ENCODE results near the gene TSPAN33.
"Not testable (repeated sequence)": the region's sequence is repeated elsewhere in the genome, so short reads cannot be mapped to it uniquely, and the experiment has no call there.

DNA sequence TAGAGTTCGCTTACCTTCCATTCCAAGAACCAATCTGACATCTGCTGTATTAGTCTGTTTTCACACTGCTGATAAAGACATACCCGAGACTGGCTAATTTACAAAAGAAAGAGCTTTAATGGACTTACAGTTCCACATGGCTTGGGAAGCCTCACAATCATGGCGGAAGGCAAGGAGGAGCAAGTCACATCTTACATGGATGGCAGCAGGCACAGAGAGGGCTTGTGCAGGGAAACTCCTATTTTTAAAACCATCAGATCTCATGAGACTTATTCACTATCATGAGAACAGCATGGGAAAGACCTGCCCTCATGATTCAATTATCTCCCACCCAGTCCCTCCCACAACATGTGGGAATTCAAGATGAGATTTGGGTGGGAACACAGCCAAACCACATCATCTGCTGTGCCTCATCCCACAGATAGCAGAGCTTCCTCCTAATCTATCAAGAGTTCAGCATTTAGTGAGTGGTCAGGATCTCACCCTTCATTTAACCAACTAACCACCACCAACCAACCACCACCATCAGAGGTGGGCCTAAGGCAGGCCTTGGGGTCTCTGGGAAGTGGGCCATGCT, 22.9 kb upstream of the TSPAN33 start:
- TF ChIP-seq, protein P1, sequence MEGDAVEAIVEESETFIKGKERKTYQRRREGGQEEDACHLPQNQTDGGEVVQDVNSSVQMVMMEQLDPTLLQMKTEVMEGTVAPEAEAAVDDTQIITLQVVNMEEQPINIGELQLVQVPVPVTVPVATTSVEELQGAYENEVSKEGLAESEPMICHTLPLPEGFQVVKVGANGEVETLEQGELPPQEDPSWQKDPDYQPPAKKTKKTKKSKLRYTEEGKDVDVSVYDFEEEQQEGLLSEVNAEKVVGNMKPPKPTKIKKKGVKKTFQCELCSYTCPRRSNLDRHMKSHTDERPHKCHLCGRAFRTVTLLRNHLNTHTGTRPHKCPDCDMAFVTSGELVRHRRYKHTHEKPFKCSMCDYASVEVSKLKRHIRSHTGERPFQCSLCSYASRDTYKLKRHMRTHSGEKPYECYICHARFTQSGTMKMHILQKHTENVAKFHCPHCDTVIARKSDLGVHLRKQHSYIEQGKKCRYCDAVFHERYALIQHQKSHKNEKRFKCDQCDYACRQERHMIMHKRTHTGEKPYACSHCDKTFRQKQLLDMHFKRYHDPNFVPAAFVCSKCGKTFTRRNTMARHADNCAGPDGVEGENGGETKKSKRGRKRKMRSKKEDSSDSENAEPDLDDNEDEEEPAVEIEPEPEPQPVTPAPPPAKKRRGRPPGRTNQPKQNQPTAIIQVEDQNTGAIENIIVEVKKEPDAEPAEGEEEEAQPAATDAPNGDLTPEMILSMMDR (conservative IDR thresholded peaks at IDR 0.05; ENCODE audit: low read length), result not testable (repeated sequence)
- not testable (repeated sequence) for TF ChIP-seq EZH2phosphoT487 (IDR thresholded peaks at IDR 0.05; ENCODE audit: borderline replicate concordance, low read depth, low read length)

Measured in OCI-LY7 (cell line).